Measurements from ENCODE around the gene ULK1. TPM values are rescaled to one million over a fixed set of nuclear protein-coding genes. Genes with fewer than 3 reads are reported as not detected.

The ULK1 gene
- total RNA-seq, 1 donor from 2014 or later, result 27.0 TPM

- ChIA-PET POLR2A (no interaction called here), CTCF (no interaction called here)
- ATAC-seq (ENCODE audit: low read depth), result no peak
- no peak for TF ChIP-seq CTCF (IDR thresholded peaks at IDR 0.05)
- Mint-ChIP-seq H3K9me3 (no peaks in the 10 kb centered on the region), H3K4me1 (no peaks in the 10 kb centered on the region), H3K4me3 (no peak overlapping the region), H3K27ac (no peak overlapping the region), H3K27me3 (no peaks in the 10 kb centered on the region), H3K36me3 (ENCODE audit: low read depth) (peaks cover 35% of the 10 kb centered on the region)
- intact Hi-C loops (cut with micrococcal nuclease), result no loop called here
- DNase-seq, result no peak
Observed at GRCh38 chr12:131916306-131917138, 22.1 kb downstream of the ULK1 start.

- peaks cover 32% of the 10 kb centered on the region for H3K36me3 Mint-ChIP-seq (ENCODE audit: low read depth)
- ATAC-seq (ENCODE audit: low read depth), result no peak
- no peak overlapping the region for H3K4me3 Mint-ChIP-seq
- DNase-seq, result no peak
- no peaks in the 10 kb centered on the region for H3K9me3 Mint-ChIP-seq
- H3K4me1 Mint-ChIP-seq, result no peaks in the 10 kb centered on the region
- intact Hi-C loops (cut with micrococcal nuclease), result no loop called here
- TF ChIP-seq CTCF (IDR thresholded peaks at IDR 0.05), result no peak
- H3K27ac Mint-ChIP-seq, result no peak overlapping the region
- ChIA-PET POLR2A (no interaction called here), CTCF (no interaction called here)
- no peaks in the 10 kb centered on the region for H3K27me3 Mint-ChIP-seq
Observed at GRCh38 chr12:131917139-131917710, 22.8 kb downstream of the ULK1 start.

GRCh38 chr12:131917711-131918306 lies 23.4 kb downstream of the ULK1 start:
- DNase-seq (no peak), ATAC-seq (ENCODE audit: low read depth) (no peak)
- CTCF ChIA-PET, result no interaction called here
- Mint-ChIP-seq H3K4me3 (no peak overlapping the region), H3K36me3 (ENCODE audit: low read depth) (peaks cover 31% of the 10 kb centered on the region), H3K4me1 (peaks cover 5% of the 10 kb centered on the region), H3K27ac (no peak overlapping the region), H3K27me3 (no peaks in the 10 kb centered on the region), H3K9me3 (no peaks in the 10 kb centered on the region)
- no peak for TF ChIP-seq CTCF (IDR thresholded peaks at IDR 0.05)
- intact Hi-C loops (cut with micrococcal nuclease), result no loop called here
- POLR2A ChIA-PET, result no interaction called here

GRCh38 chr12:131918311-131919050 lies 24.1 kb downstream of the ULK1 start:
- H3K27me3 Mint-ChIP-seq, result no peaks in the 10 kb centered on the region
- no peak overlapping the region for H3K27ac Mint-ChIP-seq
- ATAC-seq (ENCODE audit: low read depth) (no peak), DNase-seq (no peak)
- ChIA-PET CTCF (no interaction called here), POLR2A (no interaction called here)
- H3K4me1 Mint-ChIP-seq, result peaks cover 12% of the 10 kb centered on the region
- H3K4me3 Mint-ChIP-seq, result no peak overlapping the region
- H3K36me3 Mint-ChIP-seq (ENCODE audit: low read depth), result peaks cover 31% of the 10 kb centered on the region
- no peaks in the 10 kb centered on the region for H3K9me3 Mint-ChIP-seq
- TF ChIP-seq CTCF (IDR thresholded peaks at IDR 0.05), result no peak
- intact Hi-C loops (cut with micrococcal nuclease), result no loop called here

- intact Hi-C loops (cut with micrococcal nuclease), result no loop called here
- Mint-ChIP-seq H3K9me3 (no peaks in the 10 kb centered on the region), H3K27ac (no peak overlapping the region), H3K4me3 (no peak overlapping the region), H3K27me3 (no peaks in the 10 kb centered on the region), H3K4me1 (peaks cover 17% of the 10 kb centered on the region), H3K36me3 (ENCODE audit: low read depth) (peaks cover 31% of the 10 kb centered on the region)
- no peak for TF ChIP-seq CTCF (IDR thresholded peaks at IDR 0.05)
- ATAC-seq (ENCODE audit: low read depth), result no peak
- ChIA-PET POLR2A (no interaction called here), CTCF (no interaction called here)
- no peak for DNase-seq
Observed at GRCh38 chr12:131919051-131919347, 24.6 kb downstream of the ULK1 start.
